B cell (primary cell): ENCODE results near the gene FGF3.

Source experiments
- EZH2 ChIP-seq: IDR thresholded peaks from 2 replicates; pipeline ENCODE4 v1.6.1; 2012; ENCODE audit warnings: borderline replicate concordance, low read depth, mild to moderate bottlenecking, moderate library complexity, low read length; ENCODE audit not compliant: insufficient read depth, poor library complexity, severe bottlenecking
- TF ChIP-seq, protein P1 (sequence below): fragments of 200-600 bp; IDR thresholded peaks from one replicate; pipeline ENCODE4 v1.8.0; 2022; ENCODE audit warnings: antibody characterized with exemption, mild to moderate bottlenecking

DNA sequence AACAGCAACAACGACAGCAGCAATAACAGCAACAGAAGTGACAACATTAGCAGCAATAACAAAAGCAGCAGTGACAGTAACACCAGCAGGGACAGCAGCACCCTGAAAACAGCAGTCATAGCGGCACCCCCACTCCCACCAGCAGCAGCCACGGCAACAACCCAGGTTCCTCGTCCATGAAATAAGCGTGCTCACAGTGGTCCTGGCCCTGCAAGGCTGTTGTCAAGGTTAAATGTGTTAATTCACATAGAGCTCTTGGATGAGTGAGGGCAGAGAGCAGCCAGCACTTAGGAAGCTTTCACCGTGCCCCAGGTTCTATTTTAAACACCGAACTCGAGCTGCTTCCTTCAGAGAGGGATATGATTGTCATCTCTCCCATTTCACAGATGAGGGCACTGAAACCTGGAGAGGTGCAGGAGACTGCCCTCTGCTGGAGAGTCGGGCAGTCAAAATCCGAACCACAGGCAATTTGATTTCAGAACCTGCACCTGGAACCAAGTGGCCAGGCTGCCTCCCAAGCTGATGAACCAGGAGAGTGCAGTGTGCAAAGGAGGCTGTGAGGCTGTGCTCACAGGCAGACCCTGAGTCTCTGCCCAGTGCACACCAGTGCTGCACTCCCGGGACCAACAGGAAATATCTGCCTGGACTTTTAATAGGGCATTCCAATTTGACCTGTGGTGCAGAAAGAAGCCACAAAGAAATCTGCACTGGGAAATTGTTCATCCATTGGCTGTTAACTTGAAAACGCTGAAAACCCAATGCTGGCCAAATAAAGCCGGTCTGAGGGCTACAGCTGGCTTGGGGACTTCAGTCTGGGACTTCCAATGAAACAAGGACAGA, 22.9 kb upstream of the FGF3 start:
- TF ChIP-seq, protein P1, sequence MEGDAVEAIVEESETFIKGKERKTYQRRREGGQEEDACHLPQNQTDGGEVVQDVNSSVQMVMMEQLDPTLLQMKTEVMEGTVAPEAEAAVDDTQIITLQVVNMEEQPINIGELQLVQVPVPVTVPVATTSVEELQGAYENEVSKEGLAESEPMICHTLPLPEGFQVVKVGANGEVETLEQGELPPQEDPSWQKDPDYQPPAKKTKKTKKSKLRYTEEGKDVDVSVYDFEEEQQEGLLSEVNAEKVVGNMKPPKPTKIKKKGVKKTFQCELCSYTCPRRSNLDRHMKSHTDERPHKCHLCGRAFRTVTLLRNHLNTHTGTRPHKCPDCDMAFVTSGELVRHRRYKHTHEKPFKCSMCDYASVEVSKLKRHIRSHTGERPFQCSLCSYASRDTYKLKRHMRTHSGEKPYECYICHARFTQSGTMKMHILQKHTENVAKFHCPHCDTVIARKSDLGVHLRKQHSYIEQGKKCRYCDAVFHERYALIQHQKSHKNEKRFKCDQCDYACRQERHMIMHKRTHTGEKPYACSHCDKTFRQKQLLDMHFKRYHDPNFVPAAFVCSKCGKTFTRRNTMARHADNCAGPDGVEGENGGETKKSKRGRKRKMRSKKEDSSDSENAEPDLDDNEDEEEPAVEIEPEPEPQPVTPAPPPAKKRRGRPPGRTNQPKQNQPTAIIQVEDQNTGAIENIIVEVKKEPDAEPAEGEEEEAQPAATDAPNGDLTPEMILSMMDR: peak; percentile 27
- no peak for TF ChIP-seq EZH2
